ENCODE results near the gene RIPOR3. TPM values are rescaled to one million over a fixed set of nuclear protein-coding genes. Genes with fewer than 3 reads are reported as not detected.

The RIPOR3 gene
- total and polyA plus RNA-seq, 5 experiments from 2014 or later, result 0.53 to 2.4 (median 0.98) TPM; not detected in 2

- peaks cover 0 to 4% (median 0%) of the 10 kb centered on the region in 4 donors for H3K4me1 Mint-ChIP-seq
- peaks cover 0 to 13% (median 0%) of the 10 kb centered on the region in 9 donors for H3K9me3 Mint-ChIP-seq
- DNase-seq (no peak), ATAC-seq (no peak)
- no peak overlapping the region for H3K27ac Mint-ChIP-seq
- H3K36me3 Mint-ChIP-seq, result peaks cover 0 to 4% (median 0%) of the 10 kb centered on the region in 3 donors
- no peaks in the 10 kb centered on the region for H3K27me3 Mint-ChIP-seq
- POLR2A ChIA-PET, result no interaction called here
- H3K4me3 Mint-ChIP-seq, result no peak overlapping the region
Measured at GRCh38 chr20:50618537-50618936, 72.8 kb downstream of the RIPOR3 start.

- DNase-seq (no peak), ATAC-seq (no peak)
- no peaks in the 10 kb centered on the region for H3K27me3 Mint-ChIP-seq
- H3K4me3 Mint-ChIP-seq, result no peak overlapping the region
- peaks cover 0 to 13% (median 0%) of the 10 kb centered on the region in 9 donors for H3K9me3 Mint-ChIP-seq
- H3K4me1 Mint-ChIP-seq, result peaks cover 0 to 4% (median 0%) of the 10 kb centered on the region in 4 donors
- no peak overlapping the region for H3K27ac Mint-ChIP-seq
- H3K36me3 Mint-ChIP-seq, result peaks cover 0 to 4% (median 0%) of the 10 kb centered on the region in 3 donors
- POLR2A ChIA-PET, result no interaction called here
Measured at GRCh38 chr20:50617022-50617421, 74.3 kb downstream of the RIPOR3 start.

GRCh38 chr20:50615407-50615806 lies 75.9 kb downstream of the RIPOR3 start:
- DNase-seq (no peak), ATAC-seq (no peak)
- Mint-ChIP-seq H3K27me3 (no peaks in the 10 kb centered on the region), H3K4me1 (peaks cover 0 to 4% (median 0%) of the 10 kb centered on the region in 4 donors), H3K9me3 (peaks cover 0 to 4% (median 0%) of the 10 kb centered on the region in 9 donors), H3K4me3 (no peak overlapping the region), H3K36me3 (no peaks in the 10 kb centered on the region), H3K27ac (no peak overlapping the region)
- POLR2A ChIA-PET, result no interaction called here

- no peaks in the 10 kb centered on the region for H3K36me3 Mint-ChIP-seq
- no peak overlapping the region for H3K4me3 Mint-ChIP-seq
- ATAC-seq, result no peak
- no peak overlapping the region for H3K27ac Mint-ChIP-seq
- no peak for DNase-seq
- POLR2A ChIA-PET, result no interaction called here
- no peaks in the 10 kb centered on the region for H3K9me3 Mint-ChIP-seq
- H3K4me1 Mint-ChIP-seq, result peaks cover 0 to 2% (median 0%) of the 10 kb centered on the region in 4 donors
- H3K27me3 Mint-ChIP-seq, result peaks cover 0 to 3% (median 0%) of the 10 kb centered on the region in 5 donors
Measured at GRCh38 chr20:50613438-50614169, 77.7 kb downstream of the RIPOR3 start.

- DNase-seq, result no peak
- Mint-ChIP-seq H3K9me3 (no peaks in the 10 kb centered on the region), H3K4me1 (peaks cover 0 to 2% (median 0%) of the 10 kb centered on the region in 4 donors), H3K4me3 (no peak overlapping the region), H3K27ac (peak overlapping the region in 2 of 10 donors; percentile 21 to 28), H3K27me3 (peaks cover 0 to 9% (median 0%) of the 10 kb centered on the region in 5 donors), H3K36me3 (no peaks in the 10 kb centered on the region)
- POLR2A ChIA-PET, result no interaction called here
- no peak for ATAC-seq
Measured at GRCh38 chr20:50611128-50611810, 80.1 kb downstream of the RIPOR3 start.

GRCh38 chr20:50610212-50610718 lies 81.1 kb downstream of the RIPOR3 start:
- Mint-ChIP-seq H3K27ac (no peak overlapping the region), H3K36me3 (no peaks in the 10 kb centered on the region), H3K4me1 (no peaks in the 10 kb centered on the region), H3K27me3 (peaks cover 0 to 11% (median 0%) of the 10 kb centered on the region in 5 donors), H3K4me3 (no peak overlapping the region), H3K9me3 (no peaks in the 10 kb centered on the region)
- DNase-seq, result no peak
- no peak for ATAC-seq
- POLR2A ChIA-PET, result no interaction called here

GRCh38 chr20:50609438-50609989 lies 81.8 kb downstream of the RIPOR3 start:
- H3K27me3 Mint-ChIP-seq, result peaks cover 0 to 11% (median 0%) of the 10 kb centered on the region in 5 donors
- POLR2A ChIA-PET, result no interaction called here
- H3K27ac Mint-ChIP-seq, result peak overlapping the region in 1 of 10 donors; percentile 18
- no peak overlapping the region for H3K4me3 Mint-ChIP-seq
- no peaks in the 10 kb centered on the region for H3K36me3 Mint-ChIP-seq
- ATAC-seq, result no peak
- DNase-seq, result no peak
- H3K4me1 Mint-ChIP-seq, result no peaks in the 10 kb centered on the region
- no peaks in the 10 kb centered on the region for H3K9me3 Mint-ChIP-seq

GRCh38 chr20:50608750-50609104 lies 82.6 kb downstream of the RIPOR3 start:
- POLR2A ChIA-PET, result no interaction called here
- Mint-ChIP-seq H3K27ac (no peak overlapping the region), H3K36me3 (no peaks in the 10 kb centered on the region), H3K27me3 (peaks cover 0 to 11% (median 1%) of the 10 kb centered on the region in 5 donors), H3K9me3 (no peaks in the 10 kb centered on the region), H3K4me3 (no peak overlapping the region), H3K4me1 (no peaks in the 10 kb centered on the region)
- no peak for DNase-seq
- no peak for ATAC-seq

GRCh38 chr20:50607850-50608749 lies 83.2 kb downstream of the RIPOR3 start:
- no peak overlapping the region for H3K4me3 Mint-ChIP-seq
- H3K4me1 Mint-ChIP-seq, result no peaks in the 10 kb centered on the region
- DNase-seq, result no peak
- peaks cover 0 to 11% (median 1%) of the 10 kb centered on the region in 5 donors for H3K27me3 Mint-ChIP-seq
- ATAC-seq, result no peak
- no peaks in the 10 kb centered on the region for H3K9me3 Mint-ChIP-seq
- H3K36me3 Mint-ChIP-seq, result no peaks in the 10 kb centered on the region
- POLR2A ChIA-PET, result no interaction called here
- H3K27ac Mint-ChIP-seq, result no peak overlapping the region

- H3K4me3 Mint-ChIP-seq, result no peak overlapping the region
- no peaks in the 10 kb centered on the region for H3K36me3 Mint-ChIP-seq
- no peaks in the 10 kb centered on the region for H3K4me1 Mint-ChIP-seq
- no peaks in the 10 kb centered on the region for H3K9me3 Mint-ChIP-seq
- H3K27ac Mint-ChIP-seq, result peak overlapping the region in 1 of 10 donors; percentile 43
- peaks cover 0 to 11% (median 1%) of the 10 kb centered on the region in 5 donors for H3K27me3 Mint-ChIP-seq
- ATAC-seq (no peak), DNase-seq (no peak)
- POLR2A ChIA-PET, result no interaction called here
Measured at GRCh38 chr20:50607436-50607835, 83.9 kb downstream of the RIPOR3 start.

- no peak for DNase-seq
- ATAC-seq, result no peak
- H3K9me3 Mint-ChIP-seq, result no peaks in the 10 kb centered on the region
- peaks cover 0 to 9% (median 1%) of the 10 kb centered on the region in 5 donors for H3K27me3 Mint-ChIP-seq
- POLR2A ChIA-PET, result interaction anchor here (0.6 to 0.7 kb wide), 2 partner anchors 91 to 226 kb away, joined by 3 read pairs; no protein-coding TSS in a partner anchor
- no peak overlapping the region for H3K4me3 Mint-ChIP-seq
- peaks cover 0 to 1% (median 0%) of the 10 kb centered on the region in 4 donors for H3K4me1 Mint-ChIP-seq
- no peak overlapping the region for H3K27ac Mint-ChIP-seq
- no peaks in the 10 kb centered on the region for H3K36me3 Mint-ChIP-seq
Measured at GRCh38 chr20:50605136-50605535, 86.2 kb downstream of the RIPOR3 start.

- POLR2A ChIA-PET, result interaction anchor here (0.6 kb wide), 1 partner anchor 91 kb away, joined by 3 read pairs; no protein-coding TSS in a partner anchor
- Mint-ChIP-seq H3K27ac (no peak overlapping the region), H3K36me3 (no peaks in the 10 kb centered on the region), H3K4me3 (no peak overlapping the region), H3K4me1 (peaks cover 0 to 1% (median 0%) of the 10 kb centered on the region in 4 donors), H3K9me3 (no peaks in the 10 kb centered on the region), H3K27me3 (peaks cover 0 to 8% (median 1%) of the 10 kb centered on the region in 5 donors)
- DNase-seq (no peak), ATAC-seq (no peak)
Measured at GRCh38 chr20:50604451-50604850, 86.9 kb downstream of the RIPOR3 start.
